HCT116 (cell line): Measurements from ENCODE around the gene ESR1. TPM values are rescaled to one million over a fixed set of nuclear protein-coding genes. Genes with fewer than 3 reads are reported as not detected.
"Not testable (repeated sequence)": the region's sequence is repeated elsewhere in the genome, so short reads cannot be mapped to it uniquely, and the experiment has no call there.

Source experiments
- ATAC-seq: fragments of 200-7000 bp; cut with Tn5 transposase; 2 replicates; pipeline ENCODE4 v1.9.1; 2020; ENCODE audit warnings: mild to moderate bottlenecking, moderate library complexity
- BruUV-seq: library from RNA; stranded (reverse); fragments of 400-500 nt; replicated peaks from 2 replicates; lab custom pipeline; 2021; lab: Mats Ljungman, UMichigan
- CTCF ChIA-PET: fragments of 300-600 bp; sonication (Branson Sonifier 250); formaldehyde crosslinking; loops from one replicate; lab custom pipeline; 2021; ENCODE audit warnings: antibody characterized with exemption; lab: Charles Lee
- POLR2A ChIA-PET: fragments of 300-600, 350-600 bp; sonication (Branson Sonifier 250); formaldehyde crosslinking; loops from one replicate; lab custom pipeline; 2021; ENCODE audit warnings: antibody characterized with exemption; lab: Charles Lee
- RAD21 ChIA-PET, 2 experiments: fragments of 300-600 bp; sonication (Branson Sonifier 250); formaldehyde crosslinking; loops; one replicate each; lab custom pipeline; 2023; ENCODE audit warnings: low total read pairs in 2 of 2; ENCODE audit not compliant: uncharacterized antibody in 2 of 2, unreplicated experiment in 2 of 2, low non-redundant PET in 1 of 2; lab: Charles Lee
- DNase-seq: peaks from one replicate; pipeline ENCODE4 v3.0.0-alpha.2; 2010; ENCODE audit warnings: low read depth, low spot score
- H2AFZ ChIP-seq: fragments of 200-600 bp; shearing (Covaris generic), sonication (generic); 2 replicates; pipeline ENCODE4 v1.6.1; 2017; ENCODE audit warnings: low read depth, mixed run types, mixed read lengths, antibody characterized with exemption, low read length; ENCODE audit not compliant: poor library complexity, severe bottlenecking
- H3K27ac ChIP-seq: 2 replicates; pipeline ENCODE4 v1.5.1; 2012; ENCODE audit warnings: low read depth, low read length
- H3K27me3 ChIP-seq: fragments of 200-600 bp; sonication (generic); 2 replicates; pipeline ENCODE4 v1.6.1; 2016; ENCODE audit warnings: mixed run types, low read length, mixed read lengths; ENCODE audit not compliant: insufficient read depth
- H3K36me3 ChIP-seq, 2 experiments: fragments of 200-500 bp in 1 of 2; fragments of 200-600 bp in 1 of 2; sonication (Bioruptor generic) in 1 of 2; sonication (generic) in 1 of 2; 2 replicates each; pipeline versions ENCODE4 v1.5.1 to v1.6.1; 2014 to 2016; ENCODE audit warnings: low read length in 2 of 2, inconsistent platforms in 1 of 2, mixed read lengths in 1 of 2, mixed run types in 1 of 2; ENCODE audit not compliant: insufficient read depth in 2 of 2, control insufficient read depth in 1 of 2
- H3K4me1 ChIP-seq, 2 experiments: fragments of 200-600 bp in 1 of 2; sonication (generic) in 1 of 2; 2 replicates each; pipeline versions ENCODE4 v1.5.1 to v1.6.1; 2012 to 2017; ENCODE audit warnings: low read length in 2 of 2, inconsistent platforms in 1 of 2, mild to moderate bottlenecking in 1 of 2, mixed read lengths in 1 of 2, mixed run types in 1 of 2, moderate library complexity in 1 of 2; ENCODE audit not compliant: insufficient read depth in 2 of 2, control insufficient read depth in 1 of 2
- H3K4me2 ChIP-seq: fragments of 200-600 bp; sonication (generic); 2 replicates; pipeline ENCODE4 v1.6.1; 2017; ENCODE audit warnings: mixed run types, low read length, mixed read lengths
- H3K4me3 ChIP-seq, 2 experiments: fragments of 200-600 bp in 1 of 2; sonication (generic) in 1 of 2; replicated peaks in 1 of 2; 2 replicates each; pipeline ENCODE4 v1.5.1; 2011 to 2016; ENCODE audit warnings: low read length in 2 of 2, control low read depth in 1 of 2, low read depth in 1 of 2, mild to moderate bottlenecking in 1 of 2, mixed read lengths in 1 of 2, mixed run types in 1 of 2
- H3K79me2 ChIP-seq: fragments of 200-600 bp; sonication (generic); 2 replicates; pipeline ENCODE4 v1.6.1; 2017; ENCODE audit warnings: mild to moderate bottlenecking, mixed run types, low read length, moderate library complexity, mixed read lengths; ENCODE audit not compliant: insufficient read depth
- H3K9ac ChIP-seq: fragments of 200-600 bp; sonication (generic); 2 replicates; pipeline ENCODE4 v1.6.1; 2016; ENCODE audit warnings: low read length, mixed read lengths
- H3K9me2 ChIP-seq: fragments of 200-600 bp; sonication (generic), shearing (Covaris generic); 2 replicates; pipeline ENCODE4 v1.6.1; 2017; ENCODE audit warnings: mixed run types, mild to moderate bottlenecking, moderate library complexity; ENCODE audit not compliant: insufficient read depth
- H3K9me3 ChIP-seq, 2 experiments: fragments of 200-500 bp in 1 of 2; fragments of 200-600 bp in 1 of 2; sonication (Bioruptor generic) in 1 of 2; sonication (generic) in 1 of 2; 2 replicates each; pipeline ENCODE4 v1.6.1; 2014 to 2017; ENCODE audit warnings: low read length in 2 of 2, mixed read lengths in 2 of 2, inconsistent platforms in 1 of 2, low read depth in 1 of 2, mild to moderate bottlenecking in 1 of 2, mixed run types in 1 of 2, moderate library complexity in 1 of 2; ENCODE audit not compliant: control insufficient read depth in 1 of 2, insufficient read depth in 1 of 2
- H4K20me1 ChIP-seq: fragments of 200-600 bp; sonication (generic), shearing (Covaris generic); 2 replicates; pipeline ENCODE4 v1.6.1; 2017; ENCODE audit warnings: mixed run types, mild to moderate bottlenecking, moderate library complexity; ENCODE audit not compliant: insufficient read depth
- CEBPB ChIP-seq: IDR thresholded peaks from 2 replicates; pipeline ENCODE4 v1.6.1; 2012; ENCODE audit warnings: low read depth
- CTCF ChIP-seq, 3 experiments: fragments of 200-600 bp in 1 of 3; sonication (generic) in 1 of 3; IDR thresholded peaks in 2 of 3; conservative IDR thresholded peaks in 1 of 3; 2 replicates each; pipeline ENCODE4 v1.5.1; 2012 to 2017; ENCODE audit warnings: low read depth in 2 of 3, low read length in 2 of 3, antibody characterized with exemption in 1 of 3, borderline replicate concordance in 1 of 3, control low read depth in 1 of 3, mild to moderate bottlenecking in 1 of 3, mixed read lengths in 1 of 3, mixed run types in 1 of 3, moderate library complexity in 1 of 3; ENCODE audit not compliant: insufficient read depth in 1 of 3
- EGR1 ChIP-seq: IDR thresholded peaks from 2 replicates; pipeline ENCODE4 v1.6.1; 2012; ENCODE audit warnings: low read depth
- FOSL1 ChIP-seq: IDR thresholded peaks from 2 replicates; pipeline ENCODE4 v1.6.1; 2012; ENCODE audit warnings: low read depth
- JUND ChIP-seq: IDR thresholded peaks from 2 replicates; pipeline ENCODE4 v1.6.1; 2012
- POLR2A ChIP-seq: IDR thresholded peaks from 2 replicates; pipeline ENCODE4 v1.7.0; 2011; ENCODE audit warnings: borderline replicate concordance; ENCODE audit not compliant: insufficient read depth, insufficient read length; ENCODE audit errors: extremely low read depth
- RAD21 ChIP-seq: IDR thresholded peaks from 2 replicates; pipeline ENCODE4 v1.6.1; 2012; ENCODE audit warnings: low read depth, mild to moderate bottlenecking
- REST ChIP-seq: IDR thresholded peaks from 2 replicates; pipeline ENCODE4 v1.6.1; 2012; ENCODE audit warnings: low read depth
- intact Hi-C: fragments of 100-400 bp; cut with micrococcal nuclease; formaldehyde crosslinking; loops from 2 replicates; pipeline ENCODE4 v1.10.0; 2022
- total RNA-seq: library from RNA; stranded (reverse); gene quantifications from one replicate; pipeline ENCODE4 v1.2.1, GENCODE V29; 2021; ENCODE audit not compliant: unreplicated experiment

The ESR1 gene
- total RNA-seq, 1 experiment from 2014 or later, result 0.17 TPM

GRCh38 chr6:151858294-151858693 is 50.8 kb downstream of the ESR1 start:
- no peaks in the 10 kb centered on the region for H3K9me2 ChIP-seq
- CTCF ChIA-PET, result no interaction called here
- H3K4me1 ChIP-seq, result no peaks in the 10 kb centered on the region
- H3K9me3 ChIP-seq, result no peaks in the 10 kb centered on the region
- no peak overlapping the region for H2AFZ ChIP-seq
- H3K27ac ChIP-seq, result no peak overlapping the region
- no peaks in the 10 kb centered on the region for H4K20me1 ChIP-seq
- H3K4me3 ChIP-seq, result no peak overlapping the region
- H3K79me2 ChIP-seq, result no peaks in the 10 kb centered on the region
- H3K4me2 ChIP-seq, result no peak overlapping the region
- no peak overlapping the region for H3K9ac ChIP-seq
- POLR2A ChIA-PET, result no interaction called here
- peaks cover 9% of the 10 kb centered on the region for H3K27me3 ChIP-seq
- H3K36me3 ChIP-seq, result no peaks in the 10 kb centered on the region
- DNase-seq, result no peak
- ATAC-seq, result no peak
- RAD21 ChIA-PET, result no interaction called here
- intact Hi-C loops, result no loop called here
- no TSS peak for BruUV-seq
- TF ChIP-seq JUND (no peak), RAD21 (no peak), REST (no peak), POLR2A (no peak), FOSL1 (no peak)

GRCh38 chr6:151862461-151862860 is 55.0 kb downstream of the ESR1 start:
- Histone ChIP-seq H3K4me3 (no peak overlapping the region), H3K4me2 (no peak overlapping the region), H3K9ac (no peak overlapping the region), H2AFZ (no peak overlapping the region), H3K36me3 (no peaks in the 10 kb centered on the region), H3K27ac (no peak overlapping the region), H4K20me1 (no peaks in the 10 kb centered on the region), H3K79me2 (no peaks in the 10 kb centered on the region), H3K27me3 (peaks cover 9% of the 10 kb centered on the region; the same call in 1 of the 2 replicates), H3K4me1 (no peaks in the 10 kb centered on the region), H3K9me2 (no peaks in the 10 kb centered on the region), H3K9me3 (no peaks in the 10 kb centered on the region)
- CTCF ChIA-PET, result no interaction called here
- intact Hi-C loops, result no loop called here
- no peak for ATAC-seq
- BruUV-seq, result no TSS peak
- RAD21 ChIA-PET, result no interaction called here
- POLR2A ChIA-PET, result no interaction called here
- no peak for TF ChIP-seq EGR1
- no peak for TF ChIP-seq CEBPB
- TF ChIP-seq CTCF (IDR thresholded peaks at IDR 0.05 in 2 of 3, conservative IDR thresholded peaks at IDR 0.05 in 1 of 3; ENCODE audit: borderline replicate concordance in 1 of 3, insufficient read depth in 1 of 3, low read depth in 2 of 3, low read length in 2 of 3), result no peak
- DNase-seq, result no peak

- H3K4me3 ChIP-seq, intact Hi-C loops, H2AFZ ChIP-seq, H3K36me3 ChIP-seq, BruUV-seq, H3K27ac ChIP-seq, H3K9ac ChIP-seq, H4K20me1 ChIP-seq, H3K4me2 ChIP-seq, DNase-seq, H3K27me3 ChIP-seq, RAD21 ChIA-PET, H3K9me2 ChIP-seq, H3K9me3 ChIP-seq, CTCF ChIA-PET, H3K79me2 ChIP-seq, POLR2A ChIA-PET, ATAC-seq, H3K4me1 ChIP-seq: not testable (repeated sequence)
Observed at GRCh38 chr6:151867361-151867869, 59.9 kb downstream of the ESR1 start.
